HCT116 (cell line): ENCODE results near the gene GABRE. TPM values are rescaled to one million over a fixed set of nuclear protein-coding genes. Genes with fewer than 3 reads are reported as not detected.

Experiments used
- ATAC-seq: fragments of 200-7000 bp; cut with Tn5 transposase; 2 replicates; pipeline ENCODE4 v1.9.1; 2020; ENCODE audit warnings: mild to moderate bottlenecking, moderate library complexity
- BruUV-seq: library from RNA; stranded (reverse); fragments of 400-500 nt; replicated peaks from 2 replicates; lab custom pipeline; 2021; lab: Mats Ljungman, UMichigan
- CTCF ChIA-PET: fragments of 300-600 bp; sonication (Branson Sonifier 250); formaldehyde crosslinking; loops from one replicate; lab custom pipeline; 2021; ENCODE audit warnings: antibody characterized with exemption; lab: Charles Lee
- POLR2A ChIA-PET: fragments of 300-600, 350-600 bp; sonication (Branson Sonifier 250); formaldehyde crosslinking; loops from one replicate; lab custom pipeline; 2021; ENCODE audit warnings: antibody characterized with exemption; lab: Charles Lee
- RAD21 ChIA-PET, 2 experiments: fragments of 300-600 bp; sonication (Branson Sonifier 250); formaldehyde crosslinking; loops; one replicate each; lab custom pipeline; 2023; ENCODE audit warnings: low total read pairs in 2 of 2; ENCODE audit not compliant: uncharacterized antibody in 2 of 2, unreplicated experiment in 2 of 2, low non-redundant PET in 1 of 2; lab: Charles Lee
- DNase-seq: peaks from one replicate; pipeline ENCODE4 v3.0.0-alpha.2; 2010; ENCODE audit warnings: low read depth, low spot score
- H2AFZ ChIP-seq: fragments of 200-600 bp; shearing (Covaris generic), sonication (generic); 2 replicates; pipeline ENCODE4 v1.6.1; 2017; ENCODE audit warnings: low read depth, mixed run types, mixed read lengths, antibody characterized with exemption, low read length; ENCODE audit not compliant: poor library complexity, severe bottlenecking
- H3K27ac ChIP-seq: 2 replicates; pipeline ENCODE4 v1.5.1; 2012; ENCODE audit warnings: low read depth, low read length
- H3K27me3 ChIP-seq: fragments of 200-600 bp; sonication (generic); 2 replicates; pipeline ENCODE4 v1.6.1; 2016; ENCODE audit warnings: mixed run types, low read length, mixed read lengths; ENCODE audit not compliant: insufficient read depth
- H3K36me3 ChIP-seq, 2 experiments: fragments of 200-500 bp in 1 of 2; fragments of 200-600 bp in 1 of 2; sonication (Bioruptor generic) in 1 of 2; sonication (generic) in 1 of 2; 2 replicates each; pipeline versions ENCODE4 v1.5.1 to v1.6.1; 2014 to 2016; ENCODE audit warnings: low read length in 2 of 2, inconsistent platforms in 1 of 2, mixed read lengths in 1 of 2, mixed run types in 1 of 2; ENCODE audit not compliant: insufficient read depth in 2 of 2, control insufficient read depth in 1 of 2
- H3K4me1 ChIP-seq, 2 experiments: fragments of 200-600 bp in 1 of 2; sonication (generic) in 1 of 2; 2 replicates each; pipeline versions ENCODE4 v1.5.1 to v1.6.1; 2012 to 2017; ENCODE audit warnings: low read length in 2 of 2, inconsistent platforms in 1 of 2, mild to moderate bottlenecking in 1 of 2, mixed read lengths in 1 of 2, mixed run types in 1 of 2, moderate library complexity in 1 of 2; ENCODE audit not compliant: insufficient read depth in 2 of 2, control insufficient read depth in 1 of 2
- H3K4me2 ChIP-seq: fragments of 200-600 bp; sonication (generic); 2 replicates; pipeline ENCODE4 v1.6.1; 2017; ENCODE audit warnings: mixed run types, low read length, mixed read lengths
- H3K4me3 ChIP-seq, 2 experiments: fragments of 200-600 bp in 1 of 2; sonication (generic) in 1 of 2; replicated peaks in 1 of 2; 2 replicates each; pipeline ENCODE4 v1.5.1; 2011 to 2016; ENCODE audit warnings: low read length in 2 of 2, control low read depth in 1 of 2, low read depth in 1 of 2, mild to moderate bottlenecking in 1 of 2, mixed read lengths in 1 of 2, mixed run types in 1 of 2
- H3K79me2 ChIP-seq: fragments of 200-600 bp; sonication (generic); 2 replicates; pipeline ENCODE4 v1.6.1; 2017; ENCODE audit warnings: mild to moderate bottlenecking, mixed run types, low read length, moderate library complexity, mixed read lengths; ENCODE audit not compliant: insufficient read depth
- H3K9ac ChIP-seq: fragments of 200-600 bp; sonication (generic); 2 replicates; pipeline ENCODE4 v1.6.1; 2016; ENCODE audit warnings: low read length, mixed read lengths
- H3K9me2 ChIP-seq: fragments of 200-600 bp; sonication (generic), shearing (Covaris generic); 2 replicates; pipeline ENCODE4 v1.6.1; 2017; ENCODE audit warnings: mixed run types, mild to moderate bottlenecking, moderate library complexity; ENCODE audit not compliant: insufficient read depth
- H3K9me3 ChIP-seq, 2 experiments: fragments of 200-500 bp in 1 of 2; fragments of 200-600 bp in 1 of 2; sonication (Bioruptor generic) in 1 of 2; sonication (generic) in 1 of 2; 2 replicates each; pipeline ENCODE4 v1.6.1; 2014 to 2017; ENCODE audit warnings: low read length in 2 of 2, mixed read lengths in 2 of 2, inconsistent platforms in 1 of 2, low read depth in 1 of 2, mild to moderate bottlenecking in 1 of 2, mixed run types in 1 of 2, moderate library complexity in 1 of 2; ENCODE audit not compliant: control insufficient read depth in 1 of 2, insufficient read depth in 1 of 2
- H4K20me1 ChIP-seq: fragments of 200-600 bp; sonication (generic), shearing (Covaris generic); 2 replicates; pipeline ENCODE4 v1.6.1; 2017; ENCODE audit warnings: mixed run types, mild to moderate bottlenecking, moderate library complexity; ENCODE audit not compliant: insufficient read depth
- CEBPB ChIP-seq: IDR thresholded peaks from 2 replicates; pipeline ENCODE4 v1.6.1; 2012; ENCODE audit warnings: low read depth
- CTCF ChIP-seq, 3 experiments: fragments of 200-600 bp in 1 of 3; sonication (generic) in 1 of 3; IDR thresholded peaks in 2 of 3; conservative IDR thresholded peaks in 1 of 3; 2 replicates each; pipeline ENCODE4 v1.5.1; 2012 to 2017; ENCODE audit warnings: low read depth in 2 of 3, low read length in 2 of 3, antibody characterized with exemption in 1 of 3, borderline replicate concordance in 1 of 3, control low read depth in 1 of 3, mild to moderate bottlenecking in 1 of 3, mixed read lengths in 1 of 3, mixed run types in 1 of 3, moderate library complexity in 1 of 3; ENCODE audit not compliant: insufficient read depth in 1 of 3
- EGR1 ChIP-seq: IDR thresholded peaks from 2 replicates; pipeline ENCODE4 v1.6.1; 2012; ENCODE audit warnings: low read depth
- EZH2 ChIP-seq: fragments of 200-600 bp; sonication (generic); IDR thresholded peaks from 2 replicates; pipeline ENCODE4 v1.6.1; 2017; ENCODE audit warnings: antibody characterized with exemption, mixed run types
- EZH2phosphoT487 ChIP-seq: fragments of 200-600 bp; IDR thresholded peaks from 2 replicates; pipeline ENCODE4 v1.6.1; 2018; ENCODE audit warnings: antibody characterized with exemption, borderline replicate concordance
- FOSL1 ChIP-seq: IDR thresholded peaks from 2 replicates; pipeline ENCODE4 v1.6.1; 2012; ENCODE audit warnings: low read depth
- JUND ChIP-seq: IDR thresholded peaks from 2 replicates; pipeline ENCODE4 v1.6.1; 2012
- MAX ChIP-seq: IDR thresholded peaks from 2 replicates; pipeline ENCODE4 v1.6.1; 2012
- POLR2A ChIP-seq: IDR thresholded peaks from 2 replicates; pipeline ENCODE4 v1.7.0; 2011; ENCODE audit warnings: borderline replicate concordance; ENCODE audit not compliant: insufficient read depth, insufficient read length; ENCODE audit errors: extremely low read depth
- POLR2AphosphoS5 ChIP-seq: IDR thresholded peaks from 2 replicates; pipeline ENCODE4 v1.6.1; 2011; ENCODE audit warnings: mild to moderate bottlenecking, low read depth, low read length, moderate library complexity
- RAD21 ChIP-seq: IDR thresholded peaks from 2 replicates; pipeline ENCODE4 v1.6.1; 2012; ENCODE audit warnings: low read depth, mild to moderate bottlenecking
- REST ChIP-seq: IDR thresholded peaks from 2 replicates; pipeline ENCODE4 v1.6.1; 2012; ENCODE audit warnings: low read depth
- SIN3A ChIP-seq: IDR thresholded peaks from 2 replicates; pipeline ENCODE4 v1.6.1; 2012; ENCODE audit warnings: low read depth
- SP1 ChIP-seq: IDR thresholded peaks from 2 replicates; pipeline ENCODE4 v1.6.1; 2012; ENCODE audit warnings: low read depth
- SRF ChIP-seq: IDR thresholded peaks from 2 replicates; pipeline ENCODE4 v1.6.1; 2012; ENCODE audit warnings: low read depth
- YY1 ChIP-seq: IDR thresholded peaks from 2 replicates; pipeline ENCODE4 v1.6.1; 2011; ENCODE audit warnings: low read length, low read depth, moderate library complexity, mild to moderate bottlenecking; ENCODE audit not compliant: insufficient replicate concordance; ENCODE audit errors: extremely low read depth
- ZBTB33 ChIP-seq: IDR thresholded peaks from 2 replicates; pipeline ENCODE4 v1.6.1; 2011; ENCODE audit warnings: mild to moderate bottlenecking, low read length, moderate library complexity; ENCODE audit not compliant: insufficient replicate concordance; ENCODE audit errors: extremely low read depth
- ZFX ChIP-seq: fragments of 450-650 bp; IDR thresholded peaks from 2 replicates; pipeline ENCODE4 v1.6.1; 2017
- intact Hi-C: fragments of 100-400 bp; cut with micrococcal nuclease; formaldehyde crosslinking; loops from 2 replicates; pipeline ENCODE4 v1.10.0; 2022
- total RNA-seq: library from RNA; stranded (reverse); gene quantifications from one replicate; pipeline ENCODE4 v1.2.1, GENCODE V29; 2021; ENCODE audit not compliant: unreplicated experiment

GABRE gene
- total RNA-seq, 1 experiment from 2014 or later = 3.9 TPM

GRCh38 chrX:151988706-151989299 is 14.3 kb upstream of the GABRE start:
- no peak overlapping the region for H3K9ac ChIP-seq
- H3K27me3 ChIP-seq = no peaks in the 10 kb centered on the region
- TF ChIP-seq POLR2A (no peak), FOSL1 (no peak), MAX (no peak), YY1 (no peak), SP1 (no peak), SIN3A (no peak), RAD21 (no peak), ZBTB33 (no peak), CEBPB (no peak), ZFX (no peak), POLR2AphosphoS5 (no peak), JUND (no peak), EZH2 (no peak), EZH2phosphoT487 (no peak), CTCF (IDR thresholded peaks at IDR 0.05 in 2 of 3, conservative IDR thresholded peaks at IDR 0.05 in 1 of 3; ENCODE audit: borderline replicate concordance in 1 of 3, insufficient read depth in 1 of 3, low read depth in 2 of 3, low read length in 2 of 3) (no peak), SRF (no peak), EGR1 (no peak), REST (no peak)
- TF ChIP-seq, all 23 proteins: peak for 0
- POLR2A ChIA-PET = no interaction called here
- Histone ChIP-seq H3K9me2 (no peaks in the 10 kb centered on the region), H3K27ac (no peak overlapping the region), H3K4me2 (no peak overlapping the region), H3K79me2 (no peaks in the 10 kb centered on the region), H2AFZ (no peak overlapping the region), H3K4me3 (no peak overlapping the region), H4K20me1 (no peaks in the 10 kb centered on the region), H3K36me3 (no peaks in the 10 kb centered on the region), H3K4me1 (peaks cover 2 to 21% of the 10 kb centered on the region in 2 experiments; a peak in 3 of 4 replicates), H3K9me3 (no peaks in the 10 kb centered on the region)
- ATAC-seq (no peak), DNase-seq (no peak)
- RAD21 ChIA-PET = no interaction called here
- CTCF ChIA-PET = no interaction called here
- BruUV-seq = no TSS peak
- intact Hi-C loops = no loop called here
